Gastroesophageal sphincter (tissue), 4 donors: Measurements from ENCODE around the gene KDM3B. TPM values are rescaled to one million over a fixed set of nuclear protein-coding genes. Genes with fewer than 3 reads are reported as not detected.

Source experiments
- ATAC-seq: fragments of 150-250 bp; one replicate; pipeline ENCODE4 v1.9.1; 2016; ENCODE audit warnings: mild to moderate bottlenecking, moderate library complexity
- H3K27ac ChIP-seq, 4 donors: fragments of 200-600 bp; sonication (generic) in 3 of 4; 1 replicate in 3 of 4; 2 replicates in 1 of 4; pipeline ENCODE4 v1.5.1; 2016 to 2019
- H3K27me3 ChIP-seq: fragments of 200-600 bp; sonication (generic); one replicate; pipeline ENCODE4 v1.5.1; 2019
- H3K36me3 ChIP-seq, 2 donors: fragments of 200-600 bp; sonication (generic); one replicate each; pipeline ENCODE4 v1.5.1; 2019; ENCODE audit warnings: control low read depth in 1 of 2
- H3K4me1 ChIP-seq, 3 donors: fragments of 200-600 bp; sonication (generic); 1 replicate in 2 of 3; 2 replicates in 1 of 3; pipeline ENCODE4 v1.5.1; 2016 to 2019; ENCODE audit warnings: control low read depth in 2 of 3
- H3K4me3 ChIP-seq, 2 donors: fragments of 200-600 bp; sonication (generic); one replicate each; pipeline ENCODE4 v1.5.1; 2019; ENCODE audit warnings: mild to moderate bottlenecking in 1 of 2, moderate library complexity in 1 of 2
- H3K9me3 ChIP-seq, 3 donors: fragments of 200-600 bp; sonication (generic); one replicate each; pipeline ENCODE4 v1.5.1; 2017 to 2019; ENCODE audit warnings: control low read depth in 2 of 3
- CTCF ChIP-seq, 4 experiments: fragments of 200-600 bp in 2 of 4; fragments of 450-650 bp in 2 of 4; sonication (generic) in 1 of 4; IDR thresholded peaks; one replicate each; pipeline ENCODE4 v1.5.1; 2017 to 2019; ENCODE audit warnings: antibody characterized with exemption in 4 of 4, mild to moderate bottlenecking in 2 of 4, moderate library complexity in 2 of 4
- EP300 ChIP-seq: sonication (generic); formaldehyde crosslinking; IDR thresholded peaks from one replicate; pipeline ENCODE4 v1.6.1; 2017; ENCODE audit warnings: antibody characterized with exemption, mild to moderate bottlenecking
- POLR2A ChIP-seq, 2 donors: fragments of 450-650 bp; IDR thresholded peaks; one replicate each; pipeline ENCODE4 v1.6.1; 2017; ENCODE audit warnings: antibody characterized with exemption in 2 of 2, mild to moderate bottlenecking in 2 of 2, moderate library complexity in 1 of 2
- POLR2AphosphoS5 ChIP-seq: sonication (generic); formaldehyde crosslinking; IDR thresholded peaks from one replicate; pipeline ENCODE4 v1.6.1; 2017; ENCODE audit warnings: antibody characterized with exemption
- WGBS, 2 donors: methylation state at CpG; one replicate each; pipeline ENCODE4 v1.1.5; 2018; ENCODE audit warnings: low coverage in 1 of 2; 5-methylcytosine and 5-hydroxymethylcytosine counted together
- total RNA-seq, 4 donors: library from RNA; depleted of rRNA; stranded (reverse); fragments of >200 nt; gene quantifications; one replicate each; pipeline ENCODE4 v1.1.0, GENCODE V29; 2016

Gene KDM3B
- total RNA-seq, 4 donors from 2014 or later = 63.4 to 94.0 (median 77.8) TPM

- Histone ChIP-seq H3K36me3 (peaks cover 0 to 15% of the 10 kb centered on the region in 2 donors), H3K9me3 (no peaks in the 10 kb centered on the region), H3K4me3 (peak overlapping the region; percentile 94 to 96), H3K27me3 (no peaks in the 10 kb centered on the region), H3K4me1 (peaks cover 0 to 43% (median 15%) of the 10 kb centered on the region in 3 donors), H3K27ac (peak overlapping the region; percentile 93 to 99 (median 96))
- 0% methylated on average over 2 of the region's 88 CpGs; no CpG with 5 or more reads in 1 of the 2 donors for WGBS, 2 donors
- ATAC-seq = peak; percentile 77
- TF ChIP-seq POLR2A (IDR thresholded peaks at IDR 0.05) (peak; percentile 26 to 32), EP300 (no peak), CTCF (IDR thresholded peaks at IDR 0.05) (peak in 3 of 4 experiments; percentile 20 to 55 (median 37))
Measured at GRCh38 chr5:138352722-138353559, 456 bp downstream of the KDM3B start.

GRCh38 chr5:138353560-138354080 is 1.1 kb downstream of the KDM3B start:
- H3K4me1 ChIP-seq = peaks cover 0 to 44% (median 15%) of the 10 kb centered on the region in 3 donors

GRCh38 chr5:138354387-138354786 is 1.9 kb downstream of the KDM3B start:
- Histone ChIP-seq H3K9me3 (no peaks in the 10 kb centered on the region), H3K36me3 (peaks cover 0 to under 1% of the 10 kb centered on the region in 2 donors), H3K4me3 (peak overlapping the region; percentile 94 to 96), H3K27ac (peak overlapping the region in 3 of 4 donors; percentile 96 to 99 (median 97)), H3K27me3 (no peaks in the 10 kb centered on the region), H3K4me1 (peaks cover 0 to 44% (median 15%) of the 10 kb centered on the region in 3 donors)
- 8 to 18% methylated on average over 3 to 5 of the region's 5 CpGs for WGBS, 2 donors
- no peak for ATAC-seq
- TF ChIP-seq POLR2AphosphoS5 (no peak), POLR2A (IDR thresholded peaks at IDR 0.05) (no peak), EP300 (no peak), CTCF (IDR thresholded peaks at IDR 0.05) (no peak)

More at GRCh38 chr5:138353560-138354080, 1.1 kb downstream of the KDM3B start:
- Histone ChIP-seq H3K9me3 (no peaks in the 10 kb centered on the region), H3K27me3 (no peaks in the 10 kb centered on the region), H3K27ac (peak overlapping the region; percentile 93 to 99 (median 96)), H3K4me3 (peak overlapping the region; percentile 94 to 96), H3K36me3 (peaks cover 0 to 9% of the 10 kb centered on the region in 2 donors)
- ATAC-seq = no peak
- no peak for TF ChIP-seq POLR2A (IDR thresholded peaks at IDR 0.05)
- TF ChIP-seq POLR2AphosphoS5 = no peak
- 0 to 1% methylated on average over 6 to 8 of the region's 11 CpGs for WGBS, 2 donors

GRCh38 chr5:138354926-138355378 is 2.5 kb downstream of the KDM3B start:
- no peaks in the 10 kb centered on the region for H3K36me3 ChIP-seq
- H3K9me3 ChIP-seq = no peaks in the 10 kb centered on the region
- 19% methylated on average over 6 of the region's 6 CpGs for WGBS, 2 donors
- peak overlapping the region in 1 of 2 donors; percentile 94 for H3K4me3 ChIP-seq
- peak overlapping the region in 2 of 4 donors; percentile 97 to 99 for H3K27ac ChIP-seq
- no peaks in the 10 kb centered on the region for H3K27me3 ChIP-seq
- H3K4me1 ChIP-seq = peaks cover 0 to 49% (median 15%) of the 10 kb centered on the region in 3 donors
- no peak for ATAC-seq
- TF ChIP-seq EP300 (no peak), CTCF (IDR thresholded peaks at IDR 0.05) (no peak), POLR2A (IDR thresholded peaks at IDR 0.05) (no peak), POLR2AphosphoS5 (no peak)

GRCh38 chr5:138359621-138360020 is 7.1 kb downstream of the KDM3B start:
- ATAC-seq = no peak
- WGBS, 2 donors = 58 to 70% methylated on average over 2 to 3 of the region's 3 CpGs
- Histone ChIP-seq H3K36me3 (no peaks in the 10 kb centered on the region), H3K9me3 (no peaks in the 10 kb centered on the region), H3K27ac (no peak overlapping the region), H3K27me3 (no peaks in the 10 kb centered on the region), H3K4me1 (peaks cover 0 to 71% (median 15%) of the 10 kb centered on the region in 3 donors), H3K4me3 (no peak overlapping the region)
- TF ChIP-seq POLR2A (IDR thresholded peaks at IDR 0.05) (no peak), POLR2AphosphoS5 (no peak), EP300 (no peak), CTCF (IDR thresholded peaks at IDR 0.05) (no peak)
